ENCODE measurements around the gene ASXL3. TPM values are rescaled to one million over a fixed set of nuclear protein-coding genes. Genes with fewer than 3 reads are reported as not detected.

The ASXL3 gene
- total and polyA plus RNA-seq, 10 of the 15 experiments (the other 5 are each of a cell fraction or from before 2014, with no cell fraction given), result 0.15 TPM; not detected in 9

DNA sequence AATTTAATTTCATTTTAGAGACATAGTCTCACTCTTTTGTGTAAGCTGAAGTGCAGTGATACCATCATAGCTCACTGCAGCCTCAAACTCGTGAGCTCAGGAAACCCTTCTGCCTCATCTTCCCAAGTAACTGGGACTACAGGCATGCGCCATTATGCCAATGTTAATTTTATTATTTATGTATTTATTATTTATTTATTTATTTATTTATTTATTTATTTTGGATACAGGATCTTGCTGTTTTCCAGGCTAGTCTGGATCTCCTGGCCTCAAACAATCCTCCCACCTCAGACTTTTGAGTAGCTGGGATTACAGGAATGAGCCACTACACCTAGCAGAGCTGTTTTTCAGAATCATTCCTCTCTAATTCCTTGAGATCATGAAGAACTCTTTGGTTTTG, 99.9 kb downstream of the ASXL3 start (continued):
- TF ChIP-seq, protein P1, sequence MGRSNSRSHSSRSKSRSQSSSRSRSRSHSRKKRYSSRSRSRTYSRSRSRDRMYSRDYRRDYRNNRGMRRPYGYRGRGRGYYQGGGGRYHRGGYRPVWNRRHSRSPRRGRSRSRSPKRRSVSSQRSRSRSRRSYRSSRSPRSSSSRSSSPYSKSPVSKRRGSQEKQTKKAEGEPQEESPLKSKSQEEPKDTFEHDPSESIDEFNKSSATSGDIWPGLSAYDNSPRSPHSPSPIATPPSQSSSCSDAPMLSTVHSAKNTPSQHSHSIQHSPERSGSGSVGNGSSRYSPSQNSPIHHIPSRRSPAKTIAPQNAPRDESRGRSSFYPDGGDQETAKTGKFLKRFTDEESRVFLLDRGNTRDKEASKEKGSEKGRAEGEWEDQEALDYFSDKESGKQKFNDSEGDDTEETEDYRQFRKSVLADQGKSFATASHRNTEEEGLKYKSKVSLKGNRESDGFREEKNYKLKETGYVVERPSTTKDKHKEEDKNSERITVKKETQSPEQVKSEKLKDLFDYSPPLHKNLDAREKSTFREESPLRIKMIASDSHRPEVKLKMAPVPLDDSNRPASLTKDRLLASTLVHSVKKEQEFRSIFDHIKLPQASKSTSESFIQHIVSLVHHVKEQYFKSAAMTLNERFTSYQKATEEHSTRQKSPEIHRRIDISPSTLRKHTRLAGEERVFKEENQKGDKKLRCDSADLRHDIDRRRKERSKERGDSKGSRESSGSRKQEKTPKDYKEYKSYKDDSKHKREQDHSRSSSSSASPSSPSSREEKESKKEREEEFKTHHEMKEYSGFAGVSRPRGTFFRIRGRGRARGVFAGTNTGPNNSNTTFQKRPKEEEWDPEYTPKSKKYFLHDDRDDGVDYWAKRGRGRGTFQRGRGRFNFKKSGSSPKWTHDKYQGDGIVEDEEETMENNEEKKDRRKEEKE (IDR thresholded peaks at IDR 0.05), result no peak
- TF ChIP-seq ZNF217 (IDR thresholded peaks at IDR 0.05) (no peak), ZNF274 (IDR thresholded peaks at IDR 0.05; ENCODE audit: insufficient read depth, insufficient read length) (no peak)
- TF ChIP-seq, protein P2, sequence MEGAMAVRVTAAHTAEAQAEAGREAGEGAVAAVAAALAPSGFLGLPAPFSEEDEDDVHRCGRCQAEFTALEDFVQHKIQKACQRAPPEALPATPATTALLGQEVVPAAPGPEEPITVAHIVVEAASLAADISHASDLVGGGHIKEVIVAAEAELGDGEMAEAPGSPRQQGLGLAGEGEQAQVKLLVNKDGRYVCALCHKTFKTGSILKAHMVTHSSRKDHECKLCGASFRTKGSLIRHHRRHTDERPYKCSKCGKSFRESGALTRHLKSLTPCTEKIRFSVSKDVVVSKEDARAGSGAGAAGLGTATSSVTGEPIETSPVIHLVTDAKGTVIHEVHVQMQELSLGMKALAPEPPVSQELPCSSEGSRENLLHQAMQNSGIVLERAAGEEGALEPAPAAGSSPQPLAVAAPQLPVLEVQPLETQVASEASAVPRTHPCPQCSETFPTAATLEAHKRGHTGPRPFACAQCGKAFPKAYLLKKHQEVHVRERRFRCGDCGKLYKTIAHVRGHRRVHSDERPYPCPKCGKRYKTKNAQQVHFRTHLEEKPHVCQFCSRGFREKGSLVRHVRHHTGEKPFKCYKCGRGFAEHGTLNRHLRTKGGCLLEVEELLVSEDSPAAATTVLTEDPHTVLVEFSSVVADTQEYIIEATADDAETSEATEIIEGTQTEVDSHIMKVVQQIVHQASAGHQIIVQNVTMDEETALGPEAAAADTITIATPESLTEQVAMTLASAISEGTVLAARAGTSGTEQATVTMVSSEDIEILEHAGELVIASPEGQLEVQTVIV (IDR thresholded peaks at IDR 0.05; ENCODE audit: borderline replicate concordance, partially characterized antibody), result no peak

DNA sequence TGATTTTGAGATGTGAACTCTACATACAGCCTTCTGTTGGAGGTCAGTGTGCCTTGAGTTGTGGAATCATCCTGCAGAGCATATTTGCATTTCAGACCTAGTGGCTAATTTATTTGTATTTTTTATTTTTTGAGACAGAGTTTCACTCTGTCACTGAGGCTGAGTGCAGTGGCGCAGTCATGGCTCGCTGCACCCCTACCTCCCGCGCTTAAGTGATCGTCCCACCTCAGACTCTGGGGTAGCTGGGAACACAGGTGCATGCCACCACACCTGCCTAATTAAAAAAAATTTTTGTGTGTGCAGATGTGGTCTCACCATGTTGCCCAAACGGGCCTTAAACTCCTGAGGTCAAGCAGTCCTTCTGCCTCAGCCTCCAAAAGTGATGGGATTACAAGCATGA, 104.4 kb downstream of the ASXL3 start:
- RAD21 ChIA-PET (ENCODE audit: unreplicated experiment), result no interaction called here
- CTCF ChIA-PET, result no interaction called here
- Histone ChIP-seq H2AFZ (ENCODE audit: control insufficient read depth, low read depth, low read length) (no peak overlapping the region), H3K9ac (ENCODE audit: control insufficient read depth, insufficient read depth, low read length) (no peak overlapping the region), H3K27me3 (replicated peaks in 1 of 2; ENCODE audit: control insufficient read depth in 2 of 2, insufficient read depth in 2 of 2, low read length in 1 of 2) (no peaks in the 10 kb centered on the region; a peak in 2 of 4 replicates), H3K79me2 (ENCODE audit: control insufficient read depth, insufficient read depth, low read length) (no peaks in the 10 kb centered on the region), H3K9me3 (replicated peaks; ENCODE audit: control insufficient read depth, insufficient read depth, low read length) (no peaks in the 10 kb centered on the region), H3K27ac (ENCODE audit: control insufficient read depth, insufficient read depth) (no peak overlapping the region), H3K4me1 (ENCODE audit: control insufficient read depth, insufficient read depth, low read length) (no peaks in the 10 kb centered on the region), H4K20me1 (ENCODE audit: control insufficient read depth, insufficient read depth) (no peaks in the 10 kb centered on the region), H3K36me3 (ENCODE audit: control insufficient read depth in 2 of 2, insufficient read depth in 2 of 2, low read length in 1 of 2) (no peaks in the 10 kb centered on the region), H3K4me3 (no peak overlapping the region), H3K4me2 (ENCODE audit: control insufficient read depth, insufficient read depth) (no peak overlapping the region)
- 39% methylated on average over 6 of the region's 6 CpGs for WGBS (ENCODE audit: insufficient coverage, insufficient replicate concordance, low lambda C conversion rate, missing lambda C conversion rate)
- TF ChIP-seq TCF7 (IDR thresholded peaks at IDR 0.05; ENCODE audit: borderline replicate concordance) (no peak), EGR1 (IDR thresholded peaks at IDR 0.05; ENCODE audit: borderline replicate concordance in 1 of 2, low read depth in 2 of 2, low read length in 2 of 2) (no peak), IKZF1 (conservative IDR thresholded peaks at IDR 0.05) (no peak), MEF2A (IDR thresholded peaks at IDR 0.05; ENCODE audit: insufficient read depth, low read depth, low read length) (no peak)
- TF ChIP-seq, protein P3, sequence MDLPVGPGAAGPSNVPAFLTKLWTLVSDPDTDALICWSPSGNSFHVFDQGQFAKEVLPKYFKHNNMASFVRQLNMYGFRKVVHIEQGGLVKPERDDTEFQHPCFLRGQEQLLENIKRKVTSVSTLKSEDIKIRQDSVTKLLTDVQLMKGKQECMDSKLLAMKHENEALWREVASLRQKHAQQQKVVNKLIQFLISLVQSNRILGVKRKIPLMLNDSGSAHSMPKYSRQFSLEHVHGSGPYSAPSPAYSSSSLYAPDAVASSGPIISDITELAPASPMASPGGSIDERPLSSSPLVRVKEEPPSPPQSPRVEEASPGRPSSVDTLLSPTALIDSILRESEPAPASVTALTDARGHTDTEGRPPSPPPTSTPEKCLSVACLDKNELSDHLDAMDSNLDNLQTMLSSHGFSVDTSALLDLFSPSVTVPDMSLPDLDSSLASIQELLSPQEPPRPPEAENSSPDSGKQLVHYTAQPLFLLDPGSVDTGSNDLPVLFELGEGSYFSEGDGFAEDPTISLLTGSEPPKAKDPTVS (IDR thresholded peaks at IDR 0.05; ENCODE audit: low read depth, low read length), result no peak
- TF ChIP-seq, protein P4, sequence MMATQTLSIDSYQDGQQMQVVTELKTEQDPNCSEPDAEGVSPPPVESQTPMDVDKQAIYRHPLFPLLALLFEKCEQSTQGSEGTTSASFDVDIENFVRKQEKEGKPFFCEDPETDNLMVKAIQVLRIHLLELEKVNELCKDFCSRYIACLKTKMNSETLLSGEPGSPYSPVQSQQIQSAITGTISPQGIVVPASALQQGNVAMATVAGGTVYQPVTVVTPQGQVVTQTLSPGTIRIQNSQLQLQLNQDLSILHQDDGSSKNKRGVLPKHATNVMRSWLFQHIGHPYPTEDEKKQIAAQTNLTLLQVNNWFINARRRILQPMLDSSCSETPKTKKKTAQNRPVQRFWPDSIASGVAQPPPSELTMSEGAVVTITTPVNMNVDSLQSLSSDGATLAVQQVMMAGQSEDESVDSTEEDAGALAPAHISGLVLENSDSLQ (IDR thresholded peaks at IDR 0.05), result no peak
- BruUV-seq (replicated peaks), result no TSS peak
- FAIRE-seq, result no peak
- in situ Hi-C loops (cut with MboI) (no loop called here), intact Hi-C loops (cut with micrococcal nuclease; ENCODE audit: unreplicated experiment) (no loop called here)
- no peak for ATAC-seq
- SMC1A ChIA-PET (ENCODE audit: uncharacterized antibody, unreplicated experiment), result no interaction called here
- no peak for DNase-seq (ENCODE audit: low read depth, low spot score)
- POLR2A ChIA-PET, result no interaction called here

Measured in GM12878 (cell line).